ENCODE results near the gene CD177. TPM values are rescaled to one million over a fixed set of nuclear protein-coding genes. Genes with fewer than 3 reads are reported as not detected.

Gene CD177
- total and polyA plus RNA-seq, 2 of the 8 experiments (the other 6 are each of a cell fraction or from before 2014, with no cell fraction given), result 3.4 to 10.0 TPM

DNA sequence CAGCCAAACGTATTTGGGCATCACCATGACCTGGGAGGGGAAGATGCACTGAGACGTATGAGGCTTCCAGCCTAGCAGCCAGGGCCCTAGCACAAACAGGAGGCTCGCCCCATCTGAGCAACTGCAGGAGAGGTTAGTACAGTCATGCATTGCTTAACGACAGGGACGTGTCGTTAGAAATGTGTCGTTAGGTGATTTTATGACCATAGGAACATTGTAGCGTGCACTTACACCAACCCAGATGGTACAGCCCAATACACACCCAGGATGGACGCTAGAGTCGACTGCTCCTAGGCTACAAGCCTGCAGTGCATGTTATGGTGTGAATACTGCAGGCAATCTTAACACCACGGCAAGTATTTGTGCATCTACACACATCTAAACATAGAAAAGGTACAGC is 9.3 kb downstream of the CD177 start:
- no peak overlapping the region for H2BK12ac ChIP-seq (ENCODE audit: low read depth, low read length)
- no peaks in the 10 kb centered on the region for H3K9me3 ChIP-seq (ENCODE audit: insufficient read depth in 2 of 2, low read depth in 1 of 2, low read length in 1 of 2)
- no peak overlapping the region for H2BK20ac ChIP-seq (ENCODE audit: low read length)
- no peak overlapping the region for H4K91ac ChIP-seq (replicated peaks; ENCODE audit: insufficient read length, low read length)
- no peak for TF ChIP-seq BRCA1 (IDR thresholded peaks at IDR 0.05; ENCODE audit: low read depth, low read length)
- TF ChIP-seq BCL11A (IDR thresholded peaks at IDR 0.05; ENCODE audit: low read depth in 2 of 2, low read length in 2 of 2), result no peak
- no peak for TF ChIP-seq RXRA (IDR thresholded peaks at IDR 0.05; ENCODE audit: insufficient read depth, low read depth, low read length)
- no peak for TF ChIP-seq SIN3A (conservative IDR thresholded peaks at IDR 0.05 in 1 of 2, IDR thresholded peaks at IDR 0.05 in 1 of 2; ENCODE audit: low read depth in 1 of 2, low read length in 2 of 2)
- TF ChIP-seq SP2 (IDR thresholded peaks at IDR 0.05; ENCODE audit: low read length), result no peak
- no peak for TF ChIP-seq EZH2 (IDR thresholded peaks at IDR 0.05; ENCODE audit: low read depth, low read length, severe bottlenecking)
- no peak for TF ChIP-seq CREB1 (IDR thresholded peaks at IDR 0.05)
- TF ChIP-seq RBBP5 (IDR thresholded peaks at IDR 0.05; ENCODE audit: borderline replicate concordance, low read depth, low read length), result no peak
- H2AFZ ChIP-seq (ENCODE audit: low read length), result no peak overlapping the region
- H3K23ac ChIP-seq (ENCODE audit: insufficient read length), result no peak overlapping the region
- H3K79me2 ChIP-seq (ENCODE audit: control insufficient read depth in 1 of 2, insufficient read depth in 2 of 2, low read length in 2 of 2), result no peaks in the 10 kb centered on the region
- 92% methylated on average over 10 of the region's 11 CpGs; no CpG with 5 or more reads in 1 of the 2 experiments for WGBS, 2 experiments (ENCODE audit: extremely low coverage in 1 of 2, insufficient coverage in 1 of 2, insufficient read length in 1 of 2, insufficient replicate concordance in 2 of 2, low coverage in 1 of 2, low lambda C conversion rate in 2 of 2, missing lambda C conversion rate in 1 of 2)
- POLR2A ChIA-PET (ENCODE audit: partially characterized antibody), result no interaction called here
- no peaks in the 10 kb centered on the region for H3K23me2 ChIP-seq (ENCODE audit: low read depth, low read length)
- no peak overlapping the region for H2BK15ac ChIP-seq (ENCODE audit: low read length)
- H3K56ac ChIP-seq (replicated peaks; ENCODE audit: insufficient read length, low read depth, low read length), result no peak overlapping the region
- H3K27me3 ChIP-seq (replicated peaks in 1 of 4; ENCODE audit: control insufficient read depth in 3 of 4, extremely low read depth in 1 of 4, insufficient read depth in 3 of 4, low read length in 3 of 4), result no peaks in the 10 kb centered on the region
- no peak overlapping the region for H3K27ac ChIP-seq (ENCODE audit: low read depth, low read length)
- no peak for DNase-seq (ENCODE audit: low read depth in 1 of 2, low spot score in 2 of 2)
- H3K9ac ChIP-seq (replicated peaks in 1 of 4; ENCODE audit: extremely low read depth in 1 of 4, low read depth in 3 of 4, low read length in 3 of 4), result no peak overlapping the region
- no peaks in the 10 kb centered on the region for H3K79me1 ChIP-seq (ENCODE audit: low read depth, low read length)
- H4K8ac ChIP-seq (ENCODE audit: extremely low read depth, insufficient read depth, low read length), result no peak overlapping the region
- no peak overlapping the region for H3K4ac ChIP-seq (replicated peaks; ENCODE audit: insufficient read length, low read depth, low read length)
- peaks cover 0 to 3% (median 0%) of the 10 kb centered on the region in 4 experiments; a peak in 2 of 7 replicates for H3K4me1 ChIP-seq (replicated peaks in 1 of 4; ENCODE audit: control insufficient read depth in 3 of 4, insufficient read depth in 4 of 4, low read length in 3 of 4)
- H4K20me1 ChIP-seq (replicated peaks in 1 of 2; ENCODE audit: control insufficient read depth in 1 of 2, insufficient read depth in 2 of 2, low read length in 2 of 2), result no peaks in the 10 kb centered on the region
- no peak overlapping the region for H3K18ac ChIP-seq (ENCODE audit: extremely low read depth, low read length)
- no peak for FAIRE-seq
- no peak overlapping the region for H3K14ac ChIP-seq (ENCODE audit: insufficient read length)
- 0 out of 2 replicates have a peak overlapping the region, but pooled peaks have one; percentile 53 for H2AK5ac ChIP-seq (ENCODE audit: low read depth, low read length)
- H3K4me2 ChIP-seq (ENCODE audit: insufficient read depth in 1 of 2, low read depth in 2 of 2, low read length in 2 of 2), result no peak overlapping the region
- CTCF ChIA-PET (ENCODE audit: partially characterized antibody), result no interaction called here
- H2BK5ac ChIP-seq (ENCODE audit: low read depth, low read length), result no peak overlapping the region
- no peak overlapping the region for H2BK120ac ChIP-seq (replicated peaks; ENCODE audit: low read depth, low read length)
- H3K4me3 ChIP-seq (ENCODE audit: extremely low read depth in 1 of 4, insufficient read depth in 2 of 4, low read depth in 3 of 4, low read length in 4 of 4), result no peak overlapping the region
- no peak overlapping the region for H4K5ac ChIP-seq (ENCODE audit: insufficient read length, low read depth, low read length)
- no peaks in the 10 kb centered on the region for H3K36me3 ChIP-seq (ENCODE audit: control insufficient read depth in 2 of 4, insufficient read depth in 4 of 4, low read length in 3 of 4)
